Activated effector memory CD4-positive, alpha-beta T cell treated with Interleukin-2 at 50 U/mL for 16 hours (primary cell): Measurements from ENCODE around the gene GIPC2.
"Not testable (repeated sequence)": the region's sequence is repeated elsewhere in the genome, so short reads cannot be mapped to it uniquely, and the experiment has no call there.

Experiments used
- DNase-seq: peaks from one replicate; pipeline ENCODE4 v3.0.0-alpha.2; 2020

The GIPC2 gene

GRCh38 chr1:78045926-78046778 is at the start of gene GIPC2:
TSS of gene GIPC2 (plus strand) at chr1:78045966. CDS start at chr1:78046095, 129 bp downstream.
- peak; percentile 5 for DNase-seq

- DNase-seq: no peak
These were observed 49.0 kb upstream of the GIPC2 start for GRCh38 chr1:77996734-77997133.

- not testable (repeated sequence) for DNase-seq
These were observed 45.2 kb upstream of the GIPC2 start for GRCh38 chr1:78000536-78000935.

GRCh38 chr1:78003070-78003746 is 42.6 kb upstream of the GIPC2 start:
- DNase-seq: no peak

- peak; percentile 11 for DNase-seq
These were observed 41.7 kb upstream of the GIPC2 start for GRCh38 chr1:78003882-78004718.

DNA sequence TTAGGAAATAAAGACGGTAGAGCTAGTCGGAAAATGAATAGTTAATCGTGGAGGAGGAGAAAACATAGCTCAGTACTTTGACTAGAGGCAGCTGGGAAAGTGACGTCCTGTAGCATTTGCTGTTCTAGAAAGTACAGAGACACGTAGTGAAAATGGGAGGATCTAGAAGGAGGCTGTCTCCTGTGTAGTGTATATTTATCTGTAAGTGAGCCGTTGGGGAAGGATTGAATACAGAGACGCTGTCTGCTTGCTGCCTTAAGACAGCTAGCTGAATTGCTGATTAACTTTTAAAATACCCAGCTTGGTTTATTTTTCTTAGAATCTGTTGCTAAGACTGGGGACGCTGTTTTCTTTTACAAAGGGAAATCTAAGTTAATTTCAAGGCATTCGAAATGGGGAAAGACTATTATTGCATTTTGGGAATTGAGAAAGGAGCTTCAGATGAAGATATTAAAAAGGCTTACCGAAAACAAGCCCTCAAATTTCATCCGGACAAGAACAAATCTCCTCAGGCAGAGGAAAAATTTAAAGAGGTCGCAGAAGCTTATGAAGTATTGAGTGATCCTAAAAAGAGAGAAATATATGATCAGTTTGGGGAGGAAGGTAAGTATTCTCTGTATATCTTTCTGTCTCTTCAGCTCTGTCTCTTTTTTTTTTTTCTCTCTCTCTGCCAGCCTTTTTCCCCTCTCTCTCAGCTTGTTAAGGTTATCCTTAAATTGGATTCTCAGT is 40.9 kb upstream of the GIPC2 start, which contains the start of gene DNAJB4:
TSS of gene DNAJB4 (plus strand) at position 221 of the 729 bp plus-strand sequence. CDS start at position 393, 172 bp downstream.
- peak; percentile 24 for DNase-seq

GRCh38 chr1:78005448-78005722 is 40.4 kb upstream of the GIPC2 start:
- DNase-seq: no peak

DNA sequence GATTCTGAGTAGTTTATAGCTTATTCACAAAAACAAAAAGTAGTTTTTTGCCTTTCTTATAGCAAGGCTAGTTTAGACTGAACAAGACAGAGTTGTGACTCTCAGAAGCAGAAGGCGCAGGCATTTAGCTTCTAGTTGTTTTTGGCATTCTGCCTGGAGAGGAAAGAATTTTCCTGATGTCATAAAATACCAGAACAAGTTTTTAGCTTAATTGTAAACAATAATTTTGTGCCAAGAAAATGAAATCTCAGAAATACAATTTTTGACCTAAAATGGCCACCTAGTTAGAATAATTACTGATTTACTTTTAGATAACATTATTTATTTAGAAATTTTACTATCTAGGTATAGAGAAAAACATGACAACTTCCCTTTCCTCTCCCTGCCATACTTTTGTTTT is 40.0 kb upstream of the GIPC2 start:
- no peak for DNase-seq

GRCh38 chr1:78006521-78006920 is 39.2 kb upstream of the GIPC2 start:
- DNase-seq: no peak

DNA sequence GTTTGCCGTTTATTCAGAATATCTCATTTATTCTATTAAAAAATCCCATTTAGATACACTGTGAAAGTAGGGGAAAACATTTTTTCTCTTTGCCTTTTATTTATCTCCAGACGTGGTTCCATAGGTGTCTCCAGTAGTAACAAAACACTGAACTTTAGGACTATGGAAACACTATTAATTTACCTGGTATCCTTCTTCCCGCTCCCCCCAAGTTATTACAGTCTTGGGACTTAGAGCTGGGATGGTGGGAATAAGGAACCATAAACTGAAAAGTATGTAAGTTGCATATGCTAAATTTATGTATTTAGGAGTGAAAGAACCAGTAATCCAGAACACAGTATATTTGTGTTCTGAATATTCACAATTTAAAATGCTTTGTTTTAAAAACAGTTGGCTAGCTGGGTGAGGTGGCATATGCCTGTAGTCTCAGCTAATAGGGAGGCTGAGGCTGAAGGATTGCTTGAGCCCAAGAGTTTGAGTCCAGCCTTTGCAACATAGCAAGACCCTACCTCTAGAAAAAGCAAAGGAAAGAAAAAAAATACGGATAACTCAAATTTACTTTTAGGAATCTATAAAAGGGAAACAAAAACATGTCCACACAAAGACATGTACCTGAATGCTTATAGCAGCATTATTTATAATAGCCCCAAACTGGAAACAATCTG is 38.0 kb upstream of the GIPC2 start:
- no peak for DNase-seq

- DNase-seq: no peak
These were observed 36.5 kb upstream of the GIPC2 start for GRCh38 chr1:78009276-78009675.

DNA sequence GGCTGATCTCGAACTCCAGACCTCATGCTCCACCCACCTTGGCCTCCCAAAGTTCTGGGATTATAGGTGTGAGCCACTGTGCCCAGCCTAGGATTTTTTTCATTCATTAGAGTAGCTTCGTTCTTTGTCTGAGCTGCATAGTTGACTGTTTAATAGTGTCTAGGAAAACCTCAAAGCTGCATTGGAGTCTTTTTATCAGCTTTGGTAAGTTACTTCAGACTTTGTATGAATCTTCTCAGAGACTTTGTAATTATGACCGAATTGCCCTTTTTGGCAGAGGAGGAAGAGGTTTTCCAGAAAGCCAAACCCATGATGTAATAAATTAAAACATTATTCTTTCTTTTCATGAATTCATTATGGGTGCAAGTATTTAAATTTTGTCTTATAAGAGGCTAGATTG is 35.9 kb upstream of the GIPC2 start:
- no peak for DNase-seq

- DNase-seq: no peak
These were observed 34.7 kb upstream of the GIPC2 start for GRCh38 chr1:78011050-78011449.

DNA sequence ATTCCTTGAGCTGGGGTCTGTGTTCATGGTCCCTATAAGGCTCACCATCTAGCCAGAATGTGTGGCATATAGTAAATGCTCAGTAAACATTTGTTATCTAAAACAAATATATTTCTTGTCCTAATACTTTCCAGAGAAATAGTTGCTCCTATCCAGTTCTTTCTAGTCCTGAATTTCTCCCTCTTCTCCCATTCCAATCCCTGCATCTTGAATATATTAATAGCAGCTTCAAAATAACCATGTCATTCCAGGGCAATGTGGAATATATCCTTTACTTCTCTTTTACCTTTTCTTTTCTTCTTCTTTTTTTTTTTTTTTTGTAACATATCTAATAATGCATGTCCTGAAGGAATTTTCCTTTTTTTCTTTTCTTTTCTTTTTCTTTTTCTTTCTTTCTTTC is 30.6 kb upstream of the GIPC2 start:
- DNase-seq: no peak

- DNase-seq: no peak
These were observed 26.7 kb upstream of the GIPC2 start for GRCh38 chr1:78019024-78019423.

- not testable (repeated sequence) for DNase-seq
These were observed 24.6 kb upstream of the GIPC2 start for GRCh38 chr1:78021134-78021533.

- DNase-seq: no peak
These were observed 16.0 kb upstream of the GIPC2 start for GRCh38 chr1:78029793-78030192.

DNA sequence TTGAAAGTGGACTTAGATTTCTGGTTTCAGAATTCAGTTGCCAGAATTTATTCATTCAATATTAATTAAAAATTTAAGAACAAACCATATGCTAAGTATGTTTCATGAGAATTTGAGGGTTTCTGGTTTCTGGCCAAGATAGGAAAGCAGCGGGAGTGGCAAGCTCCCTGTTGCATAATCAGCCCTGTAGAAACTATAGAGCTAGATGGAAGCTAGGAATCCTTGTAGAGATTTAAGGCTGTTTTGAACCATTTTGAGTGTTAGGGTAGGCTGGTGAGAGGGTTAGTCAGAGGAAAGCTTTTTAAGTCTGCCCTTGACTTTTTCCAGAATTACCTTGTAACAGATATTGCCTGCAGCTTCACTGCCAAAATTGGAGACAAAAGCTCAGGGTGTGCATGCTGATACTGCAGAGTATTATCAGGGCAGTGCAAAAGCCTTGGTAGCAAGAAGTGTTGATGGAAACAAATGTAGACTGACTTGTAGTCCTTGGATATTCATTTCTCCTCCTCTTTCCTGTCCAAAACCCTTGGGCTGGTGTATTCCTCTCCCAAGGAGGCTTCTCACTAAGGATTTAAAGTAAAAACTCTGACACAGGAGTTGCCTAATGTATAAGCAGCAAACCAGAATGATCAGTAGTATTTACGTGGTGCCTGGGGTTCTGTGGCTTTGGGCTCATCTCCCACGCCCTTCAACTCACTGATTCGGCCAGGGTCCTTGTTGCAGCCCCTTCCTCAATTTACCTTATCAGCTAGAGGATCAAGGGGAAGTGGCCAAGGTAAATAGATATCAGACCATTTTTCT is 12.6 kb upstream of the GIPC2 start:
- no peak for DNase-seq

GRCh38 chr1:78033797-78034172 is 12.0 kb upstream of the GIPC2 start:
- no peak for DNase-seq

DNA sequence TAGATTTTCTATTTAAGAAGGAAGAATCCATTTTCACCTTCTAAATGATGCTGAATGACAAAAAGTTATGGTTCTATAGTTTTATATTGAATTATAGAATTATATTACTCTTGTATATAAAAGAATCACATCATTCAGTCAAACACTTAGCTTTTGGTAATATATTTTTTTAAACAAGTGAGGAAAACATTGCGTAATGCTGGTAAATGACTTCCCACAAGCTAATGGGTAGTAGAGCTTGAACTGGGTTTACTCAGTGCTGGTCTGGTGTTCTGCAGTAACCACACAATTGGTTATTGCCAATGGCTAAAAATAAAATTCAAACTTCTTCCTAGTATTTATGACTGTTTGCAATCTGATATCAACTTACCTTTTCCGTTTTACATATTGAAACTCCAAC is 10.6 kb upstream of the GIPC2 start:
- no peak for DNase-seq

DNA sequence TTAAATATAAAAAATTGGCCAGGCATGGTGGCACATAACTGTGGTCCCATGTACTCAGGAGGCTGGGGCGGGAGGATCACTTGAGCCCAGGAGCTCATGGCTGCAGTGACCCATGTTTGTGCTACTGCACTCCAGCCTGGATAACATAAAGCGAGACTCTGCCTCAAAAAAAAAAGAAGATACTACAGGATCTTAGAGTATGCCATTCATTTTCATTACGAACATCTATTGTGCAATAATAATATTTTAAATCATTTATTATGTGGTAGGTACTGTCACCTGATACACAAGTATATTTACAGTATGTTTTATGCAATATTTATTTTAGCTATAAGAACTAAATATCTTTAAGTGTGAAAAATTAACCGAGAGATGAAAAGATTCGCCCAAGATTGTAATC is 9.3 kb upstream of the GIPC2 start:
- no peak for DNase-seq
